OCI-LY1 (cell line): ENCODE data around the gene INKA2.

Experiments used
- EZH2 ChIP-seq: fragments of 200-600 bp; sonication (generic), shearing (Covaris generic); IDR thresholded peaks from 2 replicates; pipeline ENCODE4 v1.8.0; 2017; ENCODE audit warnings: borderline replicate concordance, mixed run types, mild to moderate bottlenecking, antibody characterized with exemption, low read length, moderate library complexity, mixed read lengths
- TF ChIP-seq, protein P1 (sequence below): fragments of 200-600 bp; sonication (generic), shearing (Covaris generic); IDR thresholded peaks from 2 replicates; pipeline ENCODE4 v1.5.1; 2017; ENCODE audit warnings: mild to moderate bottlenecking, antibody characterized with exemption, low read length, moderate library complexity, mixed read lengths

DNA sequence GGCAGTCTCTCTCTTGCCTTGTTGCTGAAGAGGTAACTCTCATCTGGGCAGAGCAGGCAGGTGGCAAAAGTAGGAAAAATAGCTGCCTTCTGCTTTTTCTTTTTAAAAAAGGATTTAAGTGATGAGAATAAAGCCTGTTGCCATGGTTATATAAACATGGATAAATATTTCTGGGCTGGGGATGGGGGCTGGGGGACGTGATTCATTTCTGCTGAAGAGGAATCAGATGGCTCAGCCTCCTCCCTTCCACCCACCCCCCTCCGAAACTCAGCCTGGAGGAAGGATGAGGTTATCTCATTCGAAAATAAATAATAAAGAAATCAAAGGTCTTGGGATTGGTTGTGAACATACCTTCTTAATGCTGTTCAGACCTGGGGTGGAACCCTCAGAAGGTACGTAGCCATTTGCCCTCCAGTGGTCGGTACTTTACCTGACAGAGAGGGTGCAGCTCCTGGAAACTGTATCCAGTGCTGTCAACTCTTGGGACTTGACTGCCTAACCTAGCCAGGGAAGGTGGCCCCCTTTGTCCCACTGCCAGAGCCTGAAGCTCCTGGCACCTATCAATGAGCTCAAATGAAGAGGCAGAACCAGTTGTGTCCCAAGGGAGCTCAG lies 3.8 kb upstream of the INKA2 start:
- TF ChIP-seq, protein P1, sequence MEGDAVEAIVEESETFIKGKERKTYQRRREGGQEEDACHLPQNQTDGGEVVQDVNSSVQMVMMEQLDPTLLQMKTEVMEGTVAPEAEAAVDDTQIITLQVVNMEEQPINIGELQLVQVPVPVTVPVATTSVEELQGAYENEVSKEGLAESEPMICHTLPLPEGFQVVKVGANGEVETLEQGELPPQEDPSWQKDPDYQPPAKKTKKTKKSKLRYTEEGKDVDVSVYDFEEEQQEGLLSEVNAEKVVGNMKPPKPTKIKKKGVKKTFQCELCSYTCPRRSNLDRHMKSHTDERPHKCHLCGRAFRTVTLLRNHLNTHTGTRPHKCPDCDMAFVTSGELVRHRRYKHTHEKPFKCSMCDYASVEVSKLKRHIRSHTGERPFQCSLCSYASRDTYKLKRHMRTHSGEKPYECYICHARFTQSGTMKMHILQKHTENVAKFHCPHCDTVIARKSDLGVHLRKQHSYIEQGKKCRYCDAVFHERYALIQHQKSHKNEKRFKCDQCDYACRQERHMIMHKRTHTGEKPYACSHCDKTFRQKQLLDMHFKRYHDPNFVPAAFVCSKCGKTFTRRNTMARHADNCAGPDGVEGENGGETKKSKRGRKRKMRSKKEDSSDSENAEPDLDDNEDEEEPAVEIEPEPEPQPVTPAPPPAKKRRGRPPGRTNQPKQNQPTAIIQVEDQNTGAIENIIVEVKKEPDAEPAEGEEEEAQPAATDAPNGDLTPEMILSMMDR = no peak
- TF ChIP-seq EZH2 = no peak
